EH (cell line): ENCODE results near the gene LTBR.

Source experiments
- DNase-seq: peaks from one replicate; pipeline ENCODE4 v3.0.0-alpha.2; 2015; ENCODE audit warnings: low read depth

The LTBR gene

GRCh38 chr12:6368906-6369525 lies 14.9 kb upstream of the LTBR start:
- peak; percentile 40 for DNase-seq

DNA sequence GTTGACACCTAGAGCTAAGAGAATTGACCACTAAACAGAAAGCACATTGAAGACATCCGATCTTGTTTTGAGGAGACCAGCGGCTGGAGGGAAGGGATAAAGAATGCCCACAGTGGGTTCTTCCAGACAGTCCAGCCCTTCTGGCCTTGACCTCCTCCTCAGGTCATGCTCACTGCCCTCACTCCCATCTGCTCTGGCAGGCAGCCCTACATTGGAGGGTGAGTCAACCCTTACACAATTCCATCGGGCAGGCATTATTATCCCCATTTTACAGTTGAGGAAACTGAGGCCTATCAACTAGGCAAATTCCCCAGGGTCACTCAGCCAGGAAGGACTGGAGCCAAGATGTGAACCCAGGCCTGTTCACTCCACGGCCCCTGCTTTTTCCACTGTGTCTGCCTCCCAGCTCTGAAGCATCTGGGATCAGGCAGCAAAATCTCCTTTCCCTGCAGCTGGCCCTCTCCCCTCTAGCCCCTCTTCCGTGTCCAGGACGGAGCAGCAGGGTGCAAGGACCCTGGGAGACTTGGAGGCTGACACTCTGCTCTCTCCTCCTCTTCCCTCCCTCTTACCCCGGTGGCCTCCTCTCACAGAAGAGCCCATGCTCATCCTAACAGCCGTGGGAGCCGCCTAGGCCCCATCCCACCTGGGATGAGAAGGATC lies 13.9 kb upstream of the LTBR start:
- DNase-seq: peak; percentile 26

DNA sequence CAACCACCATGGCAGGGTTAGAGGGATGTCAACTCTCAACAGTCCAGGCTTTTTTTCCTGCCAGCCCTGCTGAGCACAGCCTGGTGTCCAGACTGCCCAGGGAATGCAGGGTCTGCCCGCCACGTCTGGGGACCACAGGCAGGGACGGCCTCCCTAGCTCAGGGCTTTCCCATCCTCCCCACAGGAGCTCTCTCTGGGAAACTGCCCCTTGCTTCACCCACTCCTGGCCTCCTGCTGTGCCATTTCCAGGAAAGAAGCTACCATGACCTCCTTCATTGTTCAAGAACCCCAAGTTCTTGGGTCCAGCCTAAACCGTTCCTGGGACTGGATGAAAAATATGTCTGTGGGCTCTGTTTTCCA lies 13.4 kb upstream of the LTBR start:
- no peak for DNase-seq

GRCh38 chr12:6370994-6371754 lies 12.8 kb upstream of the LTBR start:
- DNase-seq: peak; percentile 63

GRCh38 chr12:6372403-6373003 lies 11.5 kb upstream of the LTBR start:
- peak; percentile 96 for DNase-seq

DNA sequence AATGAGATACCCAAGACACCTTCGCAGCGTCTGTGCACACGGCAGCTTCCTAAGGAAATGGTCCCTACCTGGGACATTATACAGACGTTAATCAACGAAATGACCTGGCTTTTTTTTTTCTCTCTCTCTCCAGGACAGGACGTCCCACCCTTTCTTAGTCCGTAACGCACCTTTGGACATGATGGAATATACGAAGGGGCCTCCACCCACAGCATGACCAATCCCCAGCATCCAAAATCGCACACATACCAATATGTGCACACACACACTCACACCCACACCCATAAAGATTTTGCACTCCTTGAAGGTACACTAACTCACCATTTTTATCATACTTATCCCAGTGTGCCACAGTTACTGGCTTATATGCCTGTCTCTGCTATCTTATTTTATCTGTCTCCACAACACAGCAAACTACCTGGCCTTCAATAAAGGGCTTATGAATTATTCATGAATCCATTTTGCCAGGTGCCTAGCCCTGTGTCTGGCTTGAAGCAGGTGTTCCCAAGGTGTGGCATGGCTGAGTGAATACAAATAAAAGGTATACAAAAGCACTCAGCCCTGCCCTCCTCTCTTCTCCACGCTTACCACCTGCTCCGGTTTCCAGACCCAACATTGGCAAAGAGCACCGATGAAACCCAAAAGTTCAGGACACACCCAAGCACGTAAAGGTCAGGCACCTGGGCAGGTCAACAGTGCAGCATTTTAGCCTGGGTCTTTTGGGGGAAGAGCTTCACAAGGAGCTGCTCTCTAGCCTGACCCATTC lies 10.8 kb upstream of the LTBR start:
- DNase-seq: no peak

- no peak for DNase-seq
Observed at GRCh38 chr12:6374028-6374785, 9.8 kb upstream of the LTBR start.

DNA sequence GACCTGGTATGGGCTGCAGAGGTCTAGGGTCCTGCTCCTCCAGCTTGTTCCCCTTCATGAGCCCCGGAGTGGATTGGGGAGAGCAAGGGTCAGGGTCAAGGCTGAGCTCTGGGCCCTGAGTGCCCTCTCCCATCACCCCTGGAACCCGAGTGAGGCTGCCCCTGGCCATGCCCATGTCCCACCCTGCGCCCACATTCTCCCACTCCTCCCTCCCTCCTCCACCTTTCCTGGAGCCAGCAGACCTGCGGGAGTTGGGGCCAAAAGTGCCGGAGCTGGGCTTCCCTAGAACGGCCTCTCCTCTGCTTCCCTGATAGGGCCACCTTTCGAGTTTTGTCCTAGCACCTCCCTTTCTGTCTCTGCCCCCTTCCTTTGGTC lies 9.2 kb upstream of the LTBR start:
- DNase-seq: no peak

- no peak for DNase-seq
Observed at GRCh38 chr12:6375269-6376078, 8.5 kb upstream of the LTBR start, which contains the start of gene SCNN1A. Gene SCNN1A (minus strand): TSS chr12:6375563. CDS start chr12:6374783, 780 bp downstream.

DNA sequence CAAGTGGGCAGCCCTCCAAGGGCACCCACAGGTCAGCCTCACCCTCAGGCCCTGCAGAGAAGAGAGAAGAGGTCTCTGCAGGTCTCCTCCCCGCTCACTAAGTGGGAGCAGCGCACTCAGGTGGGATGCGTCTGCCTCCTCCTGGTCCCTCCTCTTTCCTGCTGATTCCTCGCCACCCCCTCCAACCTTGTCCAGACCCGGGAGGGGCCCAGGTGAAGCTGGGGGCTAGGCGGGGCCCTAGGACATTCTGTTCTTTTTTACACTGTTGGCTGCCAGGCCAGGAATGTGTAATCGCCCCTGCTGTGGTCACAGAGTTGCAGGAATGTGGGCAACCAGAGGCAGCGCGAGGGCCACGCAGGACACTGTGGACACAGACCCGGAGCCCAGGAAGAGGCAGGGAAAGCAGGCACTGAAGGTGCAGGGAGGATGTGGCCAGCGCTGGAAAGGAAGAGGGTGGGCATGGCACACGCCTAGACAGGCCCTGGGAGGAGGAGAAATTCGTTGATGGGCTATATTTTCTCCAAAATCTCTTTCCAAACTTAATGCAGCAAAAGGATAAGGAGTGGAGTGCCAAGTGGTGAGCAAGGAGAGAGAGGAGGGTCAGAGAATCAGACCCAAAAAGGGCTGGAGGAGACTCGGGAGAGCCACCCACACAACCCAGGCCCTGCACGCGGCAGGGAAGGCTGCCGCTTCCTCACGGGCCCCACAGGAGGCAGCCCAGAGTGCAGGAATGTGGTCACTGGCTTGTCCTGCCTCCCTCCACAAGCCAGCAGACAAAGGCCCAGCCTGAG lies 7.7 kb upstream of the LTBR start:
- DNase-seq: peak; percentile 71

- no peak for DNase-seq
Observed at GRCh38 chr12:6376870-6377666, 6.9 kb upstream of the LTBR start.

- peak; percentile 16 for DNase-seq
Observed at GRCh38 chr12:6377667-6377994, 6.3 kb upstream of the LTBR start.

DNA sequence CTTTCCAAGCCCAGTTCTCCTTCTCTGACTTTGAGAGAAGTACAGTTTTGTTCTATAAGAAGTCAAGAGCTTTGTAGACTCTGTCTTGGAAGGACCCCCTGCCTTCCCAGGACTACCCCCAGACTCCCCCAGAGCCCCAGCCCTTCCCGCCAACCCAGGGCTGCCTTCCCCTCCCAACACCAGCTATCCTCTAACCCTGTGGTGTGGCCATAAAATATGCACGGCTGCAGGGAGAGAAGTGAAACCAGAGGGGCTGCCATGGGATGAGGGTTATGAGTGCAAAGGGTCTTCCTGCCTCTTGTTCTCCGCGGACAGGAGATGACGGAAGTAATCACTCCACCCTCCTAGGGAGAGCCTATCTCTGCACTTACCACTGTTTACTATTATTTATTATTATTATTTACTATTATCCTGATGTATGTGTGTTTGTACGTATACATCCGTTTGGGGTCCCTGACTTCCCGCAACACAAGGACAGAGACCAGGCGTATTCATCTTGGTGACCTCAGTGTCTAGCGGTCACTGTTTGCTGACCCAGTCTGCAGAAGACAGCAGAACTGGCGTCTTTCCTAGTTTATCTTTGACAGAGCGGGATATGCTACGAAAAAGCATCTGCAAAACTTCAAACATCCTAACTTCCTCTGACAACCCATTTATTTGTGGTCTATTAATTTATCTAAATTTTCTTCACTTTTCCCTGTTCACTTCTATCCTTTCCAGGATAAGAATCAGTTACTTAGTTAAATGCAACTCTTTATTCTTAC lies 5.1 kb upstream of the LTBR start:
- no peak for DNase-seq

GRCh38 chr12:6380141-6381121 lies 3.5 kb upstream of the LTBR start:
- peak; percentile 72 for DNase-seq

GRCh38 chr12:6382371-6382770 lies 1.6 kb upstream of the LTBR start:
- DNase-seq: no peak

- DNase-seq: no peak
Observed at GRCh38 chr12:6382982-6383381, 980 bp upstream of the LTBR start.
